ENCODE measurements around the gene CDC42SE1.
A peak's percentile ranks its signal among the peaks of the same experiment; 100 is the strongest.

The CDC42SE1 gene

GRCh38 chr1:151051356-151052009 lies 7.9 kb downstream of the CDC42SE1 start:
- no peak for DNase-seq

- no peak for DNase-seq
These were observed 9.3 kb downstream of the CDC42SE1 start for GRCh38 chr1:151050051-151050688.

- no peak for DNase-seq
These were observed 10.0 kb downstream of the CDC42SE1 start for GRCh38 chr1:151049458-151049857.

GRCh38 chr1:151048645-151049032 lies 10.8 kb downstream of the CDC42SE1 start:
- no peak for DNase-seq

- peak; percentile 66 for DNase-seq
These were observed 11.3 kb downstream of the CDC42SE1 start for GRCh38 chr1:151047925-151048644.

- DNase-seq: peak; percentile 67
These were observed 11.9 kb downstream of the CDC42SE1 start, which contains the start of gene C1orf56 for GRCh38 chr1:151047591-151047924. TSS of gene C1orf56 (plus strand) at chr1:151047751. CDS start at chr1:151047848, 97 bp downstream.

GRCh38 chr1:151043163-151043562 lies 16.3 kb downstream of the CDC42SE1 start:
- no peak for DNase-seq

- DNase-seq: no peak
These were observed 19.9 kb downstream of the CDC42SE1 start for GRCh38 chr1:151039521-151039920.

- DNase-seq: no peak
These were observed 22.4 kb downstream of the CDC42SE1 start for GRCh38 chr1:151037032-151037431.

GRCh38 chr1:151036356-151036755 lies 23.1 kb downstream of the CDC42SE1 start, which contains the start of gene BNIPL:
TSS of gene BNIPL (plus strand) at chr1:151036586. CDS start at chr1:151036726, 140 bp downstream.
- no peak for DNase-seq

GRCh38 chr1:151035167-151035566 lies 24.3 kb downstream of the CDC42SE1 start:
- DNase-seq: no peak

- no peak for DNase-seq
These were observed 27.3 kb downstream of the CDC42SE1 start for GRCh38 chr1:151032164-151032563.

GRCh38 chr1:151026460-151026859 lies 33.0 kb downstream of the CDC42SE1 start:
- DNase-seq: no peak

- peak; percentile 66 for DNase-seq
These were observed 34.8 kb downstream of the CDC42SE1 start for GRCh38 chr1:151024540-151025146.

- DNase-seq: peak; percentile 7
These were observed 45.9 kb downstream of the CDC42SE1 start for GRCh38 chr1:151013518-151013917.

- DNase-seq: no peak
These were observed 46.5 kb downstream of the CDC42SE1 start for GRCh38 chr1:151012684-151013471.

GRCh38 chr1:151011154-151011850 lies 48.1 kb downstream of the CDC42SE1 start:
- DNase-seq: no peak

- no peak for DNase-seq
These were observed 49.1 kb downstream of the CDC42SE1 start for GRCh38 chr1:151010346-151010726.

GRCh38 chr1:151009674-151010345 lies 49.6 kb downstream of the CDC42SE1 start:
- no peak for DNase-seq

GRCh38 chr1:151009206-151009587 lies 50.2 kb downstream of the CDC42SE1 start:
- peak; percentile 24 for DNase-seq

Data from fibroblast of skin of scalp (primary cell).